ENCODE data around the gene TGIF1. TPM values are rescaled to one million over a fixed set of nuclear protein-coding genes. Genes with fewer than 3 reads are reported as not detected.
A peak's percentile ranks its signal among the peaks of the same experiment; 100 is the strongest.

TGIF1 gene
- total and polyA plus RNA-seq, 9 of the 15 experiments (the other 6 are each of a cell fraction or from before 2014, with no cell fraction given), result 16.1 to 77.7 (median 44.6) TPM

- no peak for TF ChIP-seq E2F1 (CRISPR knock-in tag; IDR thresholded peaks at IDR 0.05)
- TF ChIP-seq CSDE1 (IDR thresholded peaks at IDR 0.05), result no peak
- no peak; the same call in 1 of the 2 replicates for TF ChIP-seq RBFOX2 (IDR thresholded peaks at IDR 0.05; ENCODE audit: low read depth, low read length)
- no peak for TF ChIP-seq ZKSCAN1 (IDR thresholded peaks at IDR 0.05; ENCODE audit: low read depth, low read length)
- 0 out of 2 replicates have a peak, but pooled peaks have one; percentile 21 for TF ChIP-seq NFXL1 (CRISPR knock-in tag; IDR thresholded peaks at IDR 0.05)
- TF ChIP-seq ZNF76 (CRISPR knock-in tag; IDR thresholded peaks at IDR 0.05; ENCODE audit: borderline replicate concordance), result no peak
- no peak for TF ChIP-seq ETS2 (tag; IDR thresholded peaks at IDR 0.05; ENCODE audit: borderline replicate concordance, poor library complexity, severe bottlenecking)
- TF ChIP-seq EHMT2 (IDR thresholded peaks at IDR 0.05), result no peak
- no peak for TF ChIP-seq TRIM25 (IDR thresholded peaks at IDR 0.05; ENCODE audit: borderline replicate concordance)
- TF ChIP-seq ATF4 (CRISPR knock-in tag; IDR thresholded peaks at IDR 0.05), result no peak; the same call in 1 of the 2 replicates
- no peak for TF ChIP-seq ZFP91 (CRISPR knock-in tag; IDR thresholded peaks at IDR 0.05)
- no peak for TF ChIP-seq EGR1 (conservative IDR thresholded peaks at IDR 0.05)
These were observed 1.4 kb downstream of the TGIF1 start (continued) for GRCh38 chr18:3451183-3451988.

Measured in K562 (cell line).